ENCODE measurements around the gene NDUFB5.
A peak's percentile ranks its signal among the peaks of the same experiment; 100 is the strongest.
"Not testable (repeated sequence)": the region's sequence is repeated elsewhere in the genome, so short reads cannot be mapped to it uniquely, and the experiment has no call there.

Gene NDUFB5

DNA sequence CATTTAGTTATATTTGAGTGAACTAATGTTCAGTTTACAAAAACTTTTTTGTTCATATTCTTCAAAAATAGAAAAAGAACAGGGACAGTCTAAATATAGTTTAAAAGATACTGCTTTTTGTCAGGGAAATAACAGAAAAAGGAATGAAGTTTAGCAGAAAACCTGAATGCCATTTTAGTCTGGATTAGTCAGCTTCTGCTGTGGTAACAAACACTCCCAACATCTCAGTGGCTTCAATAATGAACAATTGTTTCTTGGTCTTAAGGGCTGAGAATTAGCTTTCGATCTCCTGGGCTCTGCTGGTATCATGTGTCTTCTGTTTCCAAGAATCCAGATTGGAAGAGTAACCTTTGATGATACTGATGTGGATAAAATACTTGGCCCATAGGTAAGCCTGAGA is 35.9 kb downstream of the NDUFB5 start:
- DNase-seq = no peak

DNA sequence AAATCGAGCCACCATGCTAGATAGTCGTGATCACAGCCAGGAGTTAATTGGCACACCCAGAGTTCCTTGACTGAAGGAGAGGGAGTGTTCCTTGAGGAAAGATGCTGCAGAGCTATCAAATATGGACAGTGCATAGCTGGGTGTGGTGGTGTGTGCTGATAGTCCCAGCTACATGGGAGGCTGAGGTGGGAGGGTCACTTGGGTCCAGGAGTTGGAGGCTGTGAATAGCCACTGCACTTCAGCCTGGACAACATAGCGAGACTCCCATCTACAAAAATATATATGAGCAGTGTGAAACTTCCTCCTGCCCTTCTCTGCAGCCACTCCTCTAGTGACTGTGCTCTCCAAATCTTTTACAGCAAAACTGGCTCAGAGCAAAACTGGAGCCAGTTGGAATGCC is 38.3 kb downstream of the NDUFB5 start:
- no peak for DNase-seq

DNA sequence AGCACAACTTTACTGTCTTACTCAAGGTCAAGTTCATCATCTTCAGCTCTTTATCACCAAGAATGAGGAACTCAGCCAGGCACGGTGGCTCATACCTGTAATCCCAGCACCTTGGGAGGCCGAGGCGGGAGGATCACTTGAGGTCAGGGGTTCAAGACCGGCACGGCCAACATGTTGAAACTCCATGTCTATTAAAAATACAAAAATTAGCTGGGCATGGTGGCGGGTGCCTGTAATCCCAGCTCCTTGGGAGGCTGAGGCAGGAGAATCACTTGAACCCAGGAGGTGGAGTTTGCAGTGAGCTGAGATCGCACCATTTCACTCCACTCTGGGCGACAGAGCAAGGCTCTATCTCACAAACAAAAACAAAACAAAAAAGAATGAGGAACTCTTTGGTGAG is 39.2 kb downstream of the NDUFB5 start:
- DNase-seq = not testable (repeated sequence)

DNA sequence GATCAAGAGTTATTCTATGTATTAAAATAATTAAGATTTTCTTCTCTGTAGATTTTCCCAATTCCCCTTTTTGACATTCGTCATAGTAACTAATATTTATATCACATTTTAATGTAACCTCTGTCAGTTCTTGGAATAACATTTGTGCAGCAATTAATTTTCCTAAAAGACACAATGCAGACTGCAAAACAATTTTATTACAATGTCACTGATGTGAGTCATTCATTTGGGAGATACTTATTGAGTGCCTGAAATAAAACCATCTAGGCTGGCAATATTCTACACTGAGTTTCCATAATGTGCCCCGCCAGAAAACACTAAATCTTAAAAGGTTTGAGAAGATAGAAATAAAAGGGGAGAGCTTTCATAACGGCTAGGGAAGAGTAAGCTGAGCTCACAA is 41.6 kb downstream of the NDUFB5 start:
- no peak for DNase-seq

DNA sequence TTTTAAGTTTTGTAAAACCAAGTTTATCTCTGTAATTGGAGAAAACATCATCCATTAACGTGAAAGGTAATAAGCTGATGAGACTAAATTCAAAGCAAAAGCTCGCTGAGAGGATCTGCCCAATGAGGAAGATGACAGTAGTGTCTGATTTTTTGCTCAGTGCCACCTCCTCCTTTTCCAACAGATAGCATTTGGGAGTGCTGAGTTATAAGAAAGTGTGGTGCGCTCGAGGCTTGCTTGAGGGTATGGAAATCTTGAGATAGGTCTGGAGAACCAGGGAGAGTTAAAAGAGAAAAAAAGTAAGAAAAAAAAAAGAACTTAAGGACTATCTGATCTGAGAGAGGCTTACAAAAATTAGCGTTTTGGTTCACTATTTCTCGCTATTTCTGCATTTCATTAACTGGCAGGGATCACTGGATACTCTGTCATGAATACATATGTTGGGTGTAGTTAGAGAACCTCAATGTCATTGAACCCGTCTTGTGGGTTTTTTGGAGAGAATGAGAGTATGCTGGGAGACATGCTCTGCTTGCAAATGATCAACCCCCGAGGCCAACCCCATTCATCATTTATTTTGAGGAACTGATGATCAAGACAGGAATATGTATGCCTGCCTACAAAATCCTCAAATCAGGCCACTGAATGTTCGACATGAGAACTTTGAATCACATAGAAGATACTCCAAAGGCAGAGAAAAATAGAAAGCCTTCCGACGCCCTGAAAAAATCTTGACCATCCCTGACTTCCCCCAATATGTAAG is 47.3 kb downstream of the NDUFB5 start:
- no peak for DNase-seq

DNA sequence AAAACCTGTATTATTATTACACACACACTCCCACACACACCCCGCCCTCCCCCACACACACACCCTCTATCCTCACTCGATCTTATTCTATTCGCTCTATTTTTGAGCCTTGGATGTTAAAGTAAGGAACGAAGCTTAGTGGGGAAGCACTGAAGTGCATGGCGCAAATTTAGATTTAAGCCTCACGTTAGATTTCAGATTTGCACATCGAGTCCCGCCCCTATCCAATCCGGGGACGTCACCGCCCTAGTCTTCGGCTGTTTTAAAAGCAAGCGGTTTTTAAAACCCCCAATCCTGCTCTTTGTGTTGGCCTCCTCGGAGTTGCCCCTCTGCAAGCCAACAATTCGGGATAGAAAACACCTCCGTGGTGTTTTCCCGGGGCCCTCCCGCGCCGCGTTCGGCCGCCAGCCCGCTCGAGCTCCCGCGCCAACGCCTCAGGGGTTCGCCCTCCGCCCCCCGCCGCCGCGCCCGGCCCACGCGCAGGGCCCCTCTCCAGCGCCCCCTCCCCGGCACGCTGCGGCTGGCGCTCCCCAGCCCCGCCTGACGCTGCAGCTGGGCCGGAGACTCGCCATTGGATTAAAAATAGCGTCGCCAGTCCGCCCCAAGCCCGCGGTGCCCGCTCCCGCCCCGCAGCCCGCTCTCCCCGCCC is 48.0 kb downstream of the NDUFB5 start, which contains the start of gene USP13:
TSS of gene USP13 (plus strand) at position 594 of the 649 bp plus-strand sequence. CDS start 186 bp downstream, outside the sequence.
- DNase-seq = peak; percentile 92

DNA sequence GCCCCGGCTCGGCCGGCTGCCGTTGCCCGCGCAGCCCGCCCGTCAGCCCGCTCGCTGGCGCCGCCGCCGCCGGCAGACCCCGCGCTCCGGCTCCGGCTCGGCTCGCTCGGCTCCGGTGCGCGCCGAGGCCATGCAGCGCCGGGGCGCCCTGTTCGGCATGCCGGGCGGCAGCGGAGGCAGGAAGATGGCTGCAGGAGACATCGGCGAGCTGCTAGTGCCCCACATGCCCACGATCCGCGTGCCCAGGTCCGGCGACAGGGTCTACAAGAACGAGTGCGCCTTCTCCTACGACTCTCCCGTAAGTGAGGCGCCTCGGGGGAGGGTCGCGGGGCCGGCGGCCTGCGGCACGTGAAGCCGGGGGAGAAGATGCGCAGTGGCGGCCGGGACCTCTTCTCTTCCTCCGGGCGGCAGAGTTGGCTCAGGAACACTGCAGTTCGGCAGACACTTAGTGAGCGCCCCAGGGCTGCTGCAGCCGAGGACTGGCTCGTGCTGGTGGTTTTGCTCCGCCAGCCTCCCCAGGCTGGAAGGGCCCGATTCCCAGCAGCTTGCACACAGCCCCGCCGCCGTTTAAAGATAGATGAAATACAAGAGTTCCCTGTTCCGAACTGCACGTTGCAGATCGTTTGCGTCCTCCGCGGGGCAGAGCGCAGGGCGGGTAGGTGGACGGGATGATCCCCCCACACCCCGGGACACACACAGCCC is 48.7 kb downstream of the NDUFB5 start:
- DNase-seq = peak; percentile 80

DNA sequence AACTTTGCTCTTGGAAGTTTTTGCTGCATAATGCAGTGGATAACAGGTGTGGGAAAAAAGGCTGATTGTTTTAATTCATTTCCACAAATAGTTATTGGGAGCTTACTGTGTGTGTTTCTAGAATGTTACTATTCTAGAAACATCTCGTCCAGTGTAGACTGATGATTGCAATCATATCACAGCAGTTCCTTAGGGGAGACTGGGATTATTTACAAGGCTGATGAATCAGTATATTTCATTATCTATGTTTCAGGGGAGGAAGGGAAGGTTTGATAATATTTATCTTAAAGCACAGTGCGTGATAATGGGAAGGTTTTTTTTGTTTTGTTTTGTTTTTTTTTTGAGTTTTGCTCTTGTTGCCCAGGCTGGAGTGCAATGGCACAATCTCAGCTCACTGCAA is 50.6 kb downstream of the NDUFB5 start:
- no peak for DNase-seq

DNA sequence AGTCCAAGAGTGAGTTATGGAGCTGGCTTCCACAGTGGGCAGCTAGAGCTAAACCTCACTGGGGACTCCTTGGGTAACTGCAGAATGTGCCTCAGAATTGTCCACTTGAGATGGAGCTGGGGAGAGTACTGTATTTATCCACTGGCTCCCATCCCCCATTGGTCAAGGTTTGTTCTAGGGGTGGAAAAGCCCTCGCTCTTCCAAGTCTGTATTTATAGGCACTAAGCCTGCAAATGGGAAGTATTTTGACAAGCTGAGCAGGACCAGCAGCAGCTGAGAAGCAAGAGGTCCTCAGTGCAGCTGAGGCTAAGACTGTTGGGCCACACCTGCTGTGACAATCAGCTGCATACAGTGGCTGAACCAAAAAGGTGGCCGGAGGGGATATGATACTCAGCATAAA is 54.0 kb downstream of the NDUFB5 start:
- DNase-seq = no peak

DNA sequence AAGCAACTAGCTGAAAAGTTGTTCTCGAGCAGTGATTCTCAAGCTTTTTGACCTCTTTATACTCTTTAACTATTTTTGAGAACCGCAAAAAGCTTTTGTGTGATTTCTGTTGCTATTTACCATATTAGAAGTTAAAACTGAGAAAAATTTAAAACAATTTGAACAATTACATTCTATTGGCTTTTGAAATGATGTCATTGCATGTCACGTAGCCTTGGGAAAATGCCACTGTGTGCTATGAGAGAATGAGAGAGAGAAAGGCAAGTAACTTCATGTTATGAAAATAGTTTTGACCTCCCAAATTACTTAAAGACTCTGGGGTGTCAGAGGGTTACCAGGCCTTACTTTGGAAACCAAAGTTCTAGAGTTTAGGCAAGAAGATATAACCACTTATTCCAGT is 56.3 kb downstream of the NDUFB5 start:
- DNase-seq = no peak

DNA sequence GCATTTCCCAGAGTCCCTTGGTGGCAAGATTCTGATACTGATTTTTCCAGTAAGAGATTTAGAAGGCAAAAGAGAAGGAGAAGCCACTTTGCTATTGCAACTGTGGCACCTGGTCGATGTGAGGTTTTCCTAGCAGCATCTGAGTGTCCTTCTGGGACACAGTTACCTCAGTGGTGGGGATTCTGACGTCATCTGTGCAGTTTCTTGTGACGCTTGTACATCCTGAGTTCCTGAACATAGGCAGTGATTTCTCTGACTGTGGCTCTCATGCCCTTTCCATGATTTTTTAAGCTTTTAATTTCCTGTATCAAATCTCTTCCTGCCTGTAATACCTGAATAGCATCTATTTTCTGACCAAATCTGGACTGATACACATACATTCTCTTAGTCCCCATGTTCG is 57.2 kb downstream of the NDUFB5 start:
- no peak for DNase-seq

DNA sequence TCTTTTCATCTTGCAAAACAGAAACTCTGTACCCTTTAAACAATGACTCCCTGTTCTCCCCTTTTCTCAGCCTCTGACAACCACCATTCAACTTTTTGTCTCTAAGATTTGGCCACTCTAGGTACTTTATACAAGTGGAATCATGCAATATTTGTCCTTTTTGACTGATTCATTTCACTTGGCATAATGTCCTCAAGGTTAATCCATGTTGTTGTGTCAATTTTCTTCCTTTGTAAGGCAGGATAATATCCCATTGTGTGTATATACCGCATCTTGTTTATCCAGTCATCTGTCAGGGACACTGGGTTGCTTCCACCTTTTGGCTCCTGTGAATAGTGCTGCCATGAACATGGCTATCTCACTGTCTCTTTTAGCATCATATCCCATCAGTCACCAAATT is 58.5 kb downstream of the NDUFB5 start:
- no peak for DNase-seq

DNA sequence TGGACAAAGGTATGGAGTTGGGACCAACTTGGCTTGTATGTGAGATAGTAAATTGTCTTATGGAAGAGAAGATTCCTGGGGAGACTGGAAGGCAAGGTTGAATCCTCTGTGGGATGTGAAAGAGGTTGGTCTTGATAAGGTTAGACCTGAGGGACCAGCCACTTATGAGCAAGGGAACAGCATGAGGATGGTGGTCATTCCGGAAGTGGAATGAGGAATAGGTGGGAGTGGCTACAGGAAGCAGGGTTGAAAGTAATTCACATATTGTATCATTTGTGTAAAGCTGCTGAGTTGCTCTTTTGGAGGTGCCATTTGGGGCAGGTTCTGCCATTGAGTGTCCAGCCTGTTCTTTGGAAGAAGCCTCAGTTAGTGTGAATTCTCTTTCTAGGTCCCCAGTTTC is 61.4 kb downstream of the NDUFB5 start:
- no peak for DNase-seq

DNA sequence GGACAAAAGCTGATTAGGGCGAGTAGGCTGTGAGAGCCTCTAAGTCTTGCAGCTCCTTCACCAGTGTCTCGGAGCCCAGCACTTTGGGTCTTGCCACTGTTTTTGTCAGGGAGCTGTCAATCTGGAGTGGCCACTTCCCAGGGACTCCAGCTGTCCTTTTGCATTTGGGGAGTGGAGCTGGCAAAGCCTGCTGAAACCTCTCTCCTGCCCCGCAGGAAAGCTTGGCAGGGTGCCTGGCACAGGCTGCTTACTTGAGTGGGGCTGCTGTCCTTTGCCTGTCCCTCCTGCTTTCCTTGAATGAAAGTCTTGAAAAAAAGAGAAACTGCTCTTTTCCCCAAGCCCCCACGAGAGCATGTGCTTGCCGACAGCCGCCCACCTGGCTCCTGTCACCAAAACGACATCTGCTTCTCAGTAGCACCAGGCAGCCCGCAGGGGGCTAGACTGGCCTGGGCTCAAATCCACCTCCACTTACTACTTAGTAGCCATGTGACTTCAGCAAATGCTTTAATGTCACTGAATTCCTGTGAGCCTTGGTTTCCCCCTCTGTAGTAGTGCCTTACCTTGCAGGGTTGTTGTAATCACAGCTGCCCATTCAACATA is 61.9 kb downstream of the NDUFB5 start:
- DNase-seq = peak; percentile 87

DNA sequence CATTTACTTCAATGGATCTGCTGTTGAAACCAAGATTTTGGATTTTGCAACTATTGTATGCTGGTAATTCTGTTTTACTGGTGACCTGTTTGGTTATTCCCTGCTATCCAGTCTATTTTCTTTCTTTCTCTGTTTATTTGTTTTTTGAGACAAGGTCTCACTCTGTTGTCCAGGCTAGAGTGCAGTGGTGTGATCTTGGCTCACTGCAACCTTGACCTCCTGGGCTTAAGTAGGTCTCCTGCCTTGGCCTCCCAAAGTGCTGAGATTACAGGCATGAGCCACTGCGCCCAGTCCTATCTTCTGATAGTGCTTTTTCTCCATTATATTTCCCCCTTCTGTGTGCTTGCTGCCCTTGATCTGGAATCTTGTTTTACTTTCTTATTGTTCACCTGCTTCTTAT is 63.8 kb downstream of the NDUFB5 start:
- DNase-seq = no peak

DNA sequence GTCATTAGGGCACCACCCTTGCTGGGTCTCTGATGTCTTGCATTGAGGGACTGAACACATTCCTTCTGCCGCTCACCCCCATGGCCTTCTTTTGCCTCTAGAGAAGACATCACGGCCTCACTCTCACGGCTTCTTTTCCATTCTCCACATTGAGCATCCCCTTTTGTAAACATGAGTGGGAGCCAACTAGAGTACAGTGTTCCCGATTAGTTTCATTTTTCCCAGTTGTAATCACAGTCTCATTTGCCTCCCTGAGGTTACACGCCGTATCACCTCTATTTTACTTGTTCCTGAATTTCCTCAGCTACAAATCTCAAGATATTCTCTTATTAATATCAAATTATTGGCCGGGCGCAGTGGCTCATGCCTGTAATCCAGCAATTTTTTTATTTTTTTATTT is 65.7 kb downstream of the NDUFB5 start:
- no peak for DNase-seq

DNA sequence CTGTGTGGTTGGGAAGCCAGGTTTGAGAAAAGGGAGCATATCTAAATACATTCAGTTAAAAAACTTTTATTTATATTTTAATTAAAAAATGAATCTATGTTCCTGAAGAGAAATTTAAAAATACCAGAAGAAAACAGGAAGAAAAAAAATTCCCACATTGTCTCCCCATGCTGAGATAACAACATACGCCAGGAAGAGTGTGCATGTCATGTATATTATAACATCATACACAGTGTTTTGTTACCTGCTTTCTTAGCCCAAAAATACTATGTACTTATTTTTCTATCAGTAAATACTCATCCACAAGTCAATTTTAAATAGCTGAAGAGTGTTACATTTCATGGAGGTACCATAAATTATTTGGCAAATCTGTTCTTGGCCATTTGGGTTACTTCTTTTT is 66.7 kb downstream of the NDUFB5 start:
- no peak for DNase-seq

DNA sequence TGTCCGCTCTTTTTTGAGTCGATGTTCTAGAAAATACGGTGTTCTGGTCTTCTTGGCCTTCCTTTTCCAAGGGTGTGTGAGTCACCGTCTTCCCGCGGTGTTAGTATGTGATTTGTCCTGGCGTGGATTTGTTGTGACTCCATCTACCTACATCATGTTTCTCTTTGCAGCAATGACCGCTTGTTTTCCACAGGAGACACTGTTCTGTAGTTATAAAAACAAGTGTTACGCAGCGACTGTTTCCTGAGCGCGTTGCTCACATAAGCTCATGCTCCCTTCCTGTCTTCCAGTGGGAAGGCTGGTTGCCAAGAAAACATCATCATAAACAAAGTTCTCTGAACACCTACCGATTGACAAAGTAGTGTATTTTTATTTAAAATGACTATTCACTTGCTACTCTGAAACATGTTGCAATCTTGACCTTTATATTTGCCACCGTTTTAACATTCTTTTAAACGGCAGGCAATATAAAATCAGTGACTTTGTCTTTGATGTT is 67.2 kb downstream of the NDUFB5 start:
- DNase-seq = no peak

DNA sequence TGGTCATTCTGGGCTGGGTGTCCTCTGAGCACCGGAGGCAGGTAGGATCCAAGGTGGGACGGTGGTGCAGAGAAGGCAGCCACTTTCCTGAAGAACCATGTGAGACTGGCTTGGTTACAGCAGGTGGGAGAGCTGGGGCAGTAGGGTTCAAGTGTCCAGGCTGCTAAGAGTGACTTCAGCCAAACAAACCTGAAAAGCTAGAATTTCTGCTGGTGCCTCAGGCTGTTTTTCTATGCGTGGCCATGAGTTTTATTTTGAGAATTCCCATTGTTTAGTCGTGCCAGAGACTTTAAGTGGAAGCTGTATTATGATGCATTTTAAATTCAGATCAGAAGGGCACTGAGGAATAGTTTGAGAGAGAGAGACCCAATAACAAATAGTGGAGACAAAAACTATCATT is 68.3 kb downstream of the NDUFB5 start:
- no peak for DNase-seq

DNA sequence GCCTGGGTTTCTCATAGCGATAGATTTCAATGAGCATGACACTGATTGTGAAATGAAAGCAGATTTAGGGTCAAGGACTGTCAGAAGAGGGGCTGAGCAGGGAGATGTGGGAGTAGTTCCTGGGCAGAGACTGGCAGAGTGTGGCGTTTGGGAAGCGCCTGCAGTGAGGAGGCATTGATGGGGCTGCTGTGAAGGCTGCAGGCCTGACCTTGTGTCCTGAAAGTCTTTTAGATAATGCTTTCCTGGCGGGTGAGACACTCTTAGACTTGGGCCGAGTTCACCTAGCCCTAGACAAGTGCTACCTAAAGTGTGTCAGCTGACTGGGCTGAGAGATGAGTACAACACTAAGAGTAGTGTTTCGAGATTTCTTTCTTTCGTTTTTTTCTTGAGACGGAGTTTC is 68.9 kb downstream of the NDUFB5 start:
- no peak for DNase-seq

DNA sequence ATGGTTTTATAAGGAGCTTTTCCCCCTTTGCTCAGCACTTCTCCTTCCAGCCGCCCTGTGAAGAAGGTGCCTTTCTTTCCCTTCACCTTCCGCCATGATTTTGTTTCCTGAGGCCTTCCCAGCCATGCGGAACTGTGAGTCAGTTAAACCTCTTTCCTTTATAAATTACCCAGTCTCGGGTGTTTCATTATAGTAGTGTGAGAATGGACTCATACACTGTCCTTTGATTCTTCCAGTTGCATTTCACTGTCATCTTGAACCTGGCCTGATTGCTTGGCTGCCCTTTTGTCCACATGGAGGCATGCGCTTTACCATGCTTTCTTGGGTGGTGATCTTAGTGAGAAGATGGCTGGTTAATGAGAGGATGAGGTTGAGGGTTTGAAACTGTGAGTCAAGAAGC is 71.5 kb downstream of the NDUFB5 start:
- DNase-seq = no peak
